NCI-H146 treated with DMSO at 0.1 percent for 48 hours (cell line): Measurements from ENCODE around the gene RAE1.
"Not testable (repeated sequence)": the region's sequence is repeated elsewhere in the genome, so short reads cannot be mapped to it uniquely, and the experiment has no call there.

Experiments
- DNase-seq: peaks from one replicate; lab custom pipeline; 2025; ENCODE audit not compliant: unreplicated experiment; lab: John Stamatoyannopoulos, UW

RAE1 gene

GRCh38 chr20:57326667-57327455 lies 24.2 kb upstream of the RAE1 start:
- peak; percentile 9 for DNase-seq

- DNase-seq: no peak
These were observed 23.2 kb upstream of the RAE1 start for GRCh38 chr20:57327820-57328219.

DNA sequence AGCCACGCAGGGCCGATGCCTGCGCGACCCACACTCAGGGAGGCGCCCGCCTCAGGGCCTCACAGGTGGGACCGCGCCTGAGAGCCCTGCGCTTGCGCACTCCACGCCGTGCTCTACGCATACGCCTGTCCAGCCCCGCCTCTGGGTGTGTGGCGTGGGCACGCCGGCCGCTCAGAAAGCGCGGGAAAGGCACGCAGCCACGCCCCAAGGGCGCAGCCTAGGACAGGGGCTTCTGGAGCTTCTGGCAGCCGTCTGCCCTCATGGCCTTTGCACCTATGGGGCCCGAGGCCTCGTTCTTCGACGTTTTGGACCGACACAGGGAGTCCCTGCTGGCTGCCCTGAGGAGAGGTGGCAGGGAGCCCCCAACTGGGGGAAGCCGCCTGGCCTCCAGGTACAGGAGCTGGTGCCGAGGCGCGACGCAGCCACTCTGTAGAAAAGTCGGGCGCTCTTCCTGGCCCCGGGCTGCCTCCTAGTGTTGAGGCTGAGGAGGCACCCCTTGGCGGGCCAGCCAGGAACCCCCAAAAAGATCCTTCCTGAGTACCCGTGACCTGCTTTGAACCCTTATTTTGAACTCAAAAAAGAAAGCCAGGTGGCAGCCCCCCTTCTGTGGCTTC lies 21.3 kb upstream of the RAE1 start, which contains the start of gene SPO11:
TSS of gene SPO11 (plus strand) at position 196 of the 614 bp plus-strand sequence. CDS start at position 261, 65 bp downstream.
- no peak for DNase-seq

- DNase-seq: no peak
These were observed 20.1 kb upstream of the RAE1 start for GRCh38 chr20:57330998-57331397.

DNA sequence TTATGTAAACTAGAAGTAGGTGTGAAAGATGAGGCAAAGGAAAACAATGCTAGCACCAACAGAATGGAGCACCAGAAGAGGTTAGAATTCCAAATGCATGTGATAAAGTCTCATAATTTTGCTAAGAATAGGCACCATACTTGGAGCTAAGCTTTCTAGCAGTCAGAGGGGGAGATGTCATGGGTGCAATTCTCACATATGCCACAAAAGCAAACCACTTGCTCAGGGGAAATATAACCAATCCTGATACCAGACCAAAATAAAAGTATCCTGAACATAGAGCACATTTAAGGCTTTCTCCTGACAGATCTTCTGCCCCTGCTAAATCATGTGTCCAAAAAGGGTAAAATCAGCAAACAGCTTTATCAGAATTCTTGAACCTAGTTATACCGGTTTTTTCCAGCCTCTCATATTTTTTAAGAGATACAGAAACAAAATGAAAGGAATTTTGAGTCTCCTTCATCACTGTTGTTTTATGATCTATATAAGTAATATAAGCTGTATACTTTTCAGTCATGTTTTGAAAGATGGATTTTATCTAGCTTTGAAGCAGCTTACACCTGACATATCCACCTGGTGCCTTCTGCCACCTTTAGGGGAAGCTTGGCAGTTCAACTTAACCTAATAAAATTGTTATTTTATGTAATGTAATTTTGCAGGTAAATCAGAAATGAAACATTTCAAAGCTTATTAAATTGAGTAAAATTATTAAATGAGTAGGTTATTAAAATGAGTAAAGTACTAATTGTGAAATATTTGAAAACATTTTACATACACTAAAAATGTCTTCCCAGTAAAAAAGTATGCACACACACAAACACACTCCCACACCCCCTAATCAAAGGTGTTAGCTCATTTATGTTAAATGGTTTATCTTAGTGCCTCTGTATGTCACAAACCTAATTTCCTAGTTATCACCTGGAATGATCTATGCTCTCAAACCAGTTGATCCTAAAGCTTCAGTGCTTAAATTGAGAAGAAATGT lies 18.7 kb upstream of the RAE1 start:
- DNase-seq: no peak

DNA sequence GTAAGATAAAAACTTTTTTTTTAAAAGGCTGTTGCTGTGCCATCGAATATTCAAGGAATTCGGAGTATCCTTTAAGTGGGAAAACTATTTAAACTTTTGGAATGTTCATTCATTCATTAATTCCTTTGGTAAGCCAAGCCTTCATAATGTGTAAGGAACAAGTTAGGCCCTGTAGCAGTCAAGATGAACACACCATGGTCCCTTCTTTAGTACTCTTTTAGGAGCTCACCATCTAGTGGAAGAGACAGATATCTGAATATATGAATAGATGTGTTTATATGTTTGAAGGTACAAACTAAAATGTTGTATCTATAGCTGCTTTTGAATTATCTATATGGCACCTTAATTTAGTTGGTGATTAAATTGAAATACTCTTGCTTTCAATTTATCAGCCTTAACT lies 15.7 kb upstream of the RAE1 start:
- DNase-seq: no peak

GRCh38 chr20:57341663-57342062 lies 9.4 kb upstream of the RAE1 start:
- no peak for DNase-seq

- no peak for DNase-seq
These were observed 8.2 kb upstream of the RAE1 start for GRCh38 chr20:57342829-57343228.

GRCh38 chr20:57346477-57346876 lies 4.6 kb upstream of the RAE1 start:
- peak; percentile 45 for DNase-seq

- no peak for DNase-seq
These were observed 3.7 kb upstream of the RAE1 start for GRCh38 chr20:57347393-57347792.

GRCh38 chr20:57348200-57348921 lies 2.7 kb upstream of the RAE1 start:
- not testable (repeated sequence) for DNase-seq

DNA sequence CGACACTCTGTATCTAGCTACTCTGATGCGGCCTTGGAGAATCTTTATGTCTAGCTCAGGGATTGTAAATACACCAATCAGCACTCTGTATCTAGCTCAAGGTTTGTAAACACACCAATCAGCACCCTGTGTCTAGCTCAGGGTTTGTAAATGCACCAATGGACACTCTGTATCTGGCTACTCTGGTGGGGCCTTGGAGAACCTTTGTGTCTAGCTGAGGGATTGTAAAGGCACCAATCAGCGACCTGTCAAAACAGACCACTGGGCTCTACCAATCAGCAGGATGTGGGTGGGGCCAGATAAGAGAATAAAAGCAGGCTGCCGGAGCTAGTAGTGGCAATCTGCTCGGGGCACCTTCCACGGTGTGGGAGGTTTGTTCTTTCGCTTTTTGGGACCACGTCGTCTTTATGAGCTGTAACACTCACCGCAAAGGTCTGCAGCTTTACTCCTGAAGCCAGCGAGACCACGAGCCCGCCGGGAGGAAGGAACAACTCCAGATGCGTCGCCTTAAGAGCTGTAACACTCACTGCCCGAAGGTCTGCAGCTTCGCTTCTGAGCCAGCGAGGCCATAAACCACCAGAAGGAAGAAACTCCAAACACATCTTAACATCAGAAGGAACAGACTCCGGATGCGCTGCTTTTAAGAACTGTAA lies 2.0 kb upstream of the RAE1 start:
- not testable (repeated sequence) for DNase-seq

GRCh38 chr20:57350081-57350710 lies 859 bp upstream of the RAE1 start:
- DNase-seq: no peak

DNA sequence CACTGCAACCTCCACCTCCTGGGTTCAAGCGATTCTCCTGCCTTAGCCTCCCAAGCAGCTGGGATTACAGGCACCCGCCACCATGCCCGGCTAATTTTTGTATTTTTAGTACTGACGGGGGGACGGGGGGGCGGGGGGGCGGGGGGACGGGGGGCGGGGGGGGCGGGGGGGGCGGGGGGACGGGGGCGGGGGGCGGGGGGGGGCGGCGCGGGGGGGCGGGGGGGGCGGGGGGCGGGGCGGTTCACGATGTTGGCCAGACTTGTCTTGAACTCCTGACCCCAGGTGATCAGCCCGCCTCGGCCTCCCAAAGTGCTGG lies 371 bp upstream of the RAE1 start:
- DNase-seq: not testable (repeated sequence)

- no peak for DNase-seq
These were observed 1.2 kb downstream of the RAE1 start for GRCh38 chr20:57352305-57352704.

GRCh38 chr20:57353351-57353750 lies 2.3 kb downstream of the RAE1 start:
- DNase-seq: no peak

- DNase-seq: no peak
These were observed 10.5 kb downstream of the RAE1 start for GRCh38 chr20:57361517-57361916.

GRCh38 chr20:57364451-57364850 lies 13.4 kb downstream of the RAE1 start:
- no peak for DNase-seq

DNA sequence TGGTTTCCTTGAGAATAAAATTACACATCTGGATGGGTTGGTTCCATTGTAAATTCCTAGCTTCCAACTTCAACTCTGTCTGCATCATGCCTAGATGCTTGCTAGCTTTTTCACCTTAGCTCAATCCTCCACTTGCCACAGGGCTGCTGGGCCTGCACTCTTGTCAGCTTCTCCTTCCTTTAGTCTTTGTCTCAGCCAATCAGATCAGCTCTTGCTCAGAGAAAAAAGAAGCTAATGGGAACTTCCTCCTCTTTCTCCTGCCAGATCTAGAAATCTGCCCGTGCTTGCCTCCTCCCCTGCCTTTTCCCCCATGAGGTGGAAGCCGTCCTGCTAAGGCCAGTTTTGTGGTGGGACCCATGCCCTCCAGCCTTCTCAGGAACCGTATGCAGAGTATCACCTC lies 18.5 kb downstream of the RAE1 start:
- no peak for DNase-seq

DNA sequence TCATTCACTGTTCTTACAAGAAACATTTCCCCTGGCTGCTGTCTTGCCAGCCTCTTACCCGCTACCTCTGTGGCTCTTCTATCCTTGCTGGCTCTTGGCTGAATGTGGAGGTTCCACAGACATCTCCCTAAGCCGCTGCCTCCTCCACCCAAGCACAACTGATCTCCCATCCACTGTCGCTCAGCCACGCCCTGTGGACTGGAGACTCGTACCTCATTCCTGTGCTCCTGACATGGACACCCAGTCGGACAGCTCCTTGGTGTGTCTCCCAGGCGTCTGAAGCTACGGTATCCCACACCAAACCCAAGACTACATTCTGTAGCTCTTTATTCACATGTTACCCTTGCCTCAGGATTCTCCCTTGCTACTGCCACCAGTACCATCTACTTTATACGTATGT lies 19.3 kb downstream of the RAE1 start:
- no peak for DNase-seq
